Neural progenitor cell (in vitro differentiated cells): Measurements from ENCODE around the gene ABCA5.

Experiments
- CTCF ChIP-seq: fragments of 200-600 bp; sonication (generic); IDR thresholded peaks from 2 replicates; pipeline ENCODE4 v1.5.1; 2017; ENCODE audit warnings: antibody characterized with exemption, mild to moderate bottlenecking
- EZH2 ChIP-seq: fragments of 200-600 bp; sonication (generic); IDR thresholded peaks from 2 replicates; pipeline ENCODE4 v1.6.1; 2017; ENCODE audit warnings: antibody characterized with exemption, mild to moderate bottlenecking, moderate library complexity
- EZH2phosphoT487 ChIP-seq: fragments of 200-600 bp; sonication (generic); IDR thresholded peaks from 2 replicates; pipeline ENCODE4 v1.6.1; 2017; ENCODE audit warnings: antibody characterized with exemption

DNA sequence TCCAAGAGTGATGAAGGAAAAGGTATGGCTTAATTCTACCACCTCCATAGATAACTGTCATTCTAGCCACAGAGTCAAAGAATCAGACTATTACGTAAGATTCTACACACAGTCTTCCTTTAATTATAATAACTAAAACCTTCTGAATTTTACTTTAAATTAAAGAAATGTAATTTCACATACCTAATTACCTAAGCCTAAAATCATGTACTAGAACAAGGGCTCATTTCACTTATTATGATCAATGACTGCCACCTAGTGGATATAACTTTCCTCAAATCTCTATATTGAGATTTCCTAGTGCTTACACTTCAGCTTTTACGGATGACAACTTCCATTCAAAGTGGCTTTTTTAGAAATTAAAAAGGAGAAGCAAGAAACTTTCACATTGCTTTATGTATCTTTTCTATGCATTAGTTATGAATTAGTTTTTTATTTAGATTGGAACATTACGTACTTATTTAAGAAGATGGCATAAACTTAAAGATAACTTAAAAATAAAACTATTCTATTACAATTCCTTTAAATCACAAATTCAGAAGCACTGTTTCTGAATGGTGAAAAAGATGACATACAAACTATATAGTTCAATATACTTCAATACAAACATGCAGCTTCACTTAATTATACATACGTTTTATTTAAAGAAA is 80.1 kb downstream of the ABCA5 start:
- TF ChIP-seq CTCF (peak; percentile 78), EZH2phosphoT487 (no peak), EZH2 (no peak)
